Inflammatory macrophage treated with lipopolysaccharide for 4 hours (primary cell): ENCODE measurements around the gene EIF2AK2.

Experiments
- DNase-seq: peaks from one replicate; pipeline ENCODE4 v3.0.0-alpha.2; 2020

Gene EIF2AK2

DNA sequence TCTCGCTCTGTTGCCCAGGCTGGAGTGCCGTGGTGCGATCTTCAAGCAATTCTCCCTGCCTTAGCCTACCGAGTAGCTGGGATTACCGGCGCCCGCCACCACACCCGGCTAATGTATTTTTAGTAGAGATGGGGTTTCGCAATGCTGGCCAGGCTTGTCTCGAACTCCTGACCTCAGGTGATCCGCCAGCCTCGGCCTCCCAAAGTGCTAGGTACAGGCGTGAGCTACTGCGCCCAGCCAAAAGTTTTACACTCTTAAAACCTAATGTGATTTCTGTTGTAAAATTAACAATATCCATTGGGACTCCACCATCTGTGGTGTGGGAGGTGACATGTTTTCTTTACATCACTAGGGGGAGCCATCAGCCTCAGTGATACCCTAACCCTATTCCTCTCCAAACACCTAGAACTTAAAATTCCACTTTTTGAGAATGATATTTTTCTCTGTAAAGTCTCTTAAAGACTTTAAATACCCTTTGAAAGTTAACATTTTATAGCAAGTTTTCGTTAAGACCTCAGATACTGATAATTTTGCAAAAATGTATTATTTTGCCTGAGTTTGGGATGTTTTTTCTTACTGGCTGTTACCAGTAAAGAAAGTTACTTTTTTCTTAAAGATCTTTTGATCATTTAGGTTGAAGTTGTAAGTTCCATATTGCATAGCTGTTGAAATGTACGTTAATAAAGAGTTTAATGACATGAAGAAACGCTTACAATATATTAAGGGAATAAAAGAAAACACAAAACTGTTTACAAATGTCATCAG, 11.6 kb upstream of the EIF2AK2 start:
- DNase-seq = peak; percentile 53

GRCh38 chr2:37167636-37168180, 10.9 kb upstream of the EIF2AK2 start:
- no peak for DNase-seq

DNA sequence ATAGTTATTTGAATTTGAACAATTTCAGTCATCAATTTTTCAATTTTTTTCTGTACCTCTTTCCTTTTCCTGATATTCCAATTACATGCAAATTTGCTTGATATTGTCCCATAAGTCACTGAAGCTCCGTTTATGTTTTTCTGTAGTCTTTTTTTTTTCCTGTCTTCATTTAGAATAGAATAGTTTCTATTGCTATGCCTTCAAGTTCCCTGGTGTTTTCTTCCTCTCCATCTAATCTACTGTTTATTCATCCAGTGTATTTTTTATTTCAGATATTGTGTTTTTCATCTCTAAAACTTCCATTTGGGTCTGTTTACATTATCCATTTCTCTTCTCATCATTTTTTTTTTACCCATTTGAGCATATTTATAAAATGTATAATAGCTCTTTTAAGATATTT, 8.0 kb upstream of the EIF2AK2 start:
- no peak for DNase-seq

- DNase-seq = peak; percentile 48
Observed at GRCh38 chr2:37156071-37156856, 516 bp downstream of the EIF2AK2 start.

DNA sequence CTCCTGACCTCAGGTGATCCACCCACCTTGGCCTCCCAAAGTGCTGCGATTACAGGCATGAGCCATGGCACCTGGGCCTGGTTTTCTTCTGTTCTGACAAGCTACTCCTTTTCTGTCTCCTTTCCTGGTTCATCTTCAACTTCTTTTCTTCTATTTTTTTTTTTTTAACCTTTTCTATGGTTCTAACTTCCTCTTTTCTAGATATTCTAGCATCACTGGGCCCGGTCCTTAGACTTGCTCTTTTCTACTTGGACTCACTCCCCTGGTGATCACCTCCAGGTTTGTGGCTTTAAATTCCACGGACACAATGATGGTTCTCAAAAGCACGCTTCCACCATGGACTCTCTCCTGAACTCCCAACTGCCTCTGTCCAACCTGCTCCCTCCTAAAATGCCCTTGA, 2.0 kb downstream of the EIF2AK2 start:
- DNase-seq = no peak

DNA sequence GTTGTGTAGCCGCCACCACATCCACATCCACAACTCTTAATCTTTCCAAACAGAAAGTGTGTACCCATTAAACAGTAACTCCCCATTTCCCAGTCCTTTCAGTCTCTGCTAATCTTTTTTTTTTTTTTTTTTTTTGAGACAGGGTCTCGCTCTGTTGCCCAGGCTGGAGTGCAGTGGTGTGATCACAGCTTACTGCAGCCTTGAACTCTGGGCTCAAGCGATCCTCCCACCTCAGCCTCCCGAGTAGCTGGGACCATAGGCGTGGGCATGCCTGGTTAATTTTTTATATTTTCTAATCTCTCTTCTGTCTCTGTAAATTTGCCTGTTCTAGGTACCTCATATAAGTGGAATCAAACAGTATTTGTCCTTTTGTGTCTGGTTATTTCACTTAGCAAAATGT, 3.6 kb downstream of the EIF2AK2 start:
- no peak for DNase-seq

DNA sequence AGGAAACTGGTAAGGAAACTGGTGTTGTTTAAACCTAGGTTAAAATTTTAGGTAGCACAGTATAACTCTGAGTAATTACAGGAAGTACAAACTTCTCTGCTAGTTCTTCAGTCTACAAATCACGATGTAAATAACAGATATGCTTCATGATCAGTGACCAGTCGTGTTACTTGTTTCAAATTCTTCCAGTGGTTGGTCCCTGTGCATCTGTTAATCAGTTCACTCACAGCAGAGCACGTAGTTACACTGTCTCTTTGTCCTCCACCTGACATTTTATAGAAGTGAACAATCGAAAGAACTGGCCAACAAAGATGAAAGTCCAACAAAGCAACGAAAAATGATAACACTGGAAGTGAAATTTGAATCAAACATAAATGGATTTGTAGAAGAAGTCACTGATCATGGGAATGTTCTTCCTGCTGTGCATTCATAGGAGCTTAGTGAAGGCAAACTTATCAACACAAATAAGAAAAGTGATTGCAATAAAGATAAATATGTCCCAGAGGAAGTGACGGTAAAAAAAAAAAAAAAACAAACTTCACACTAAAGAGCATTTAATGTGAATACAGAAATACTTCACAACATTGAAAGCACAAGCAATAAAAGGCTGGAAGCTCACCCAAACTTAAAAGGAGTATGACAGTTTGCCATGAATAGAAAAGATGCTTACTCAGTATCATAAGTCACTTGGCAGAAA, 7.0 kb downstream of the EIF2AK2 start:
- no peak for DNase-seq

- DNase-seq = no peak
Observed at GRCh38 chr2:37148325-37148724, 8.5 kb downstream of the EIF2AK2 start.

- no peak for DNase-seq
Observed at GRCh38 chr2:37146062-37146461, 10.7 kb downstream of the EIF2AK2 start.

DNA sequence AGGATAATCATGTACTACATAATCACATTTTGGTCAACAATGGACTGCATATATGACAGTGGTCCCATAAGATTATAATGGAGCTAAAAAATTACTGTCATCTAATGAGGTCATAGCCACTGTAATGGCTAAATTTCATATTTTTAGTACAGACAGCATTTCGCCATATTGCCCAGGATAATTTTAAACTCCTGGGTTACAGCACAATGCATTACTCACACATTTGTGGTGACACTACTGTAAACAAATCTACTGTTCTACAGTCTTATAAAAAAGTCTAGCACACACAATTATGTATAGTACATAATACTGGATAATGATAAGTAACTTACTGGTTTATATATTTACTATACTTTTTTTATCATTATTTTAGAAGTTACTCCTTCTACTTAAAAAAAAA, 12.8 kb downstream of the EIF2AK2 start:
- peak; percentile 65 for DNase-seq

- DNase-seq = no peak
Observed at GRCh38 chr2:37142546-37142945, 14.2 kb downstream of the EIF2AK2 start.

GRCh38 chr2:37132914-37133313, 23.9 kb downstream of the EIF2AK2 start:
- DNase-seq = no peak

DNA sequence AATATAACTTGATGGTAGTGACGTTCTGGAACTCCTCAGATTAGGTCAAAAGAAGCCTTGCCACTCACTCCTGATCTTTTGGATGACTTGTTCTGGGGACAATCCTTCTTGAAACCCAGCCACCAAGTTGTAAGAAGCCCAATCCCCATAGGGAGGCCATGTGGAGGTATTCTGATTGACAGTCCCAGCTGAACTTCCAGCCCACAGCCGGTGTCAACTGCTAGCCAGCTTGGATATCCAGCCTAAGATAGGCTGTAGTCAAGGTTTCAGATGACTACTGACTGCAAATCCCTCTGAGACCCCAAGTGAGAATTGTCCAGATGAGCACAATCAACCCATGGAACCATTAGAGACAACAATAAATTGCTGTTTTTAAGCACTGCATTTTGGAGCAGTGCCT, 31.4 kb downstream of the EIF2AK2 start:
- DNase-seq = no peak

DNA sequence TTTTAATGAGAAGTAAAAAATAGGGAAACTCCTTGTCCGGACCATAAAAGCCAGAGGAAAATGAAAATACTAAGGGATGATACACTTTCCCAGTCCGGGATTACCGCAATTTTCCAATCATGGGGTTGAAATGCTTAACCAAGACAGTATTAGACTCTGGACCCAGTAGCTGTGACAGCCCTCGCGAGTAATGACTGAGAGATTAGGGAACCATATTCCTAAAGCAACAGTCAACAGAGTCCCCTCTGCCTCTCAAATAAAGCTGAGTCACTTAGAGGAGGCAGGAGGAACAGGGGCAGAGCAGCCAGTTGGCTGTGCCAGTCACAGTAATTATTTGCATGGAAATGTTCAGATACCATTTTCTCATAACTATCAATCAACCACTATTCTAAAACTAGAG, 37.6 kb downstream of the EIF2AK2 start:
- peak; percentile 8 for DNase-seq

DNA sequence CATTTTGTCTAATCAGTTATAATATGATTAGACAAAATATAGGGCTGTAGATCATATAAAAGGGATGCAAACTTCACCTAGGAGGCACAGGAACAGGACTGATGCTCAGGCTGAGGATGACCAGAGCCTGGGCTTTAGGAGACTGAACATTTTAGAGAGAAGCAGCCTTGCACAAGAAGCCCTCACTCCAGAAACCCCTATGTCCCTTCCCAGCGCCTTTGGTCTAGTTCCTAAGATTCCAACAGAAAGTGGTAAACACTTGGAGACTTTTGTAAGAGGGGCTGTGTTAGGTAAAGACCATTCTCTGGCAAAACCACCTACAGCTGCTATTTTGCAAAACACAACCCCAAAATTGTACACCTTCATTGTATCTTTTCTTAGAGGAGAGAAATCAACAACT, 39.2 kb downstream of the EIF2AK2 start:
- DNase-seq = no peak

GRCh38 chr2:37111958-37112357, 44.8 kb downstream of the EIF2AK2 start:
- DNase-seq = no peak

DNA sequence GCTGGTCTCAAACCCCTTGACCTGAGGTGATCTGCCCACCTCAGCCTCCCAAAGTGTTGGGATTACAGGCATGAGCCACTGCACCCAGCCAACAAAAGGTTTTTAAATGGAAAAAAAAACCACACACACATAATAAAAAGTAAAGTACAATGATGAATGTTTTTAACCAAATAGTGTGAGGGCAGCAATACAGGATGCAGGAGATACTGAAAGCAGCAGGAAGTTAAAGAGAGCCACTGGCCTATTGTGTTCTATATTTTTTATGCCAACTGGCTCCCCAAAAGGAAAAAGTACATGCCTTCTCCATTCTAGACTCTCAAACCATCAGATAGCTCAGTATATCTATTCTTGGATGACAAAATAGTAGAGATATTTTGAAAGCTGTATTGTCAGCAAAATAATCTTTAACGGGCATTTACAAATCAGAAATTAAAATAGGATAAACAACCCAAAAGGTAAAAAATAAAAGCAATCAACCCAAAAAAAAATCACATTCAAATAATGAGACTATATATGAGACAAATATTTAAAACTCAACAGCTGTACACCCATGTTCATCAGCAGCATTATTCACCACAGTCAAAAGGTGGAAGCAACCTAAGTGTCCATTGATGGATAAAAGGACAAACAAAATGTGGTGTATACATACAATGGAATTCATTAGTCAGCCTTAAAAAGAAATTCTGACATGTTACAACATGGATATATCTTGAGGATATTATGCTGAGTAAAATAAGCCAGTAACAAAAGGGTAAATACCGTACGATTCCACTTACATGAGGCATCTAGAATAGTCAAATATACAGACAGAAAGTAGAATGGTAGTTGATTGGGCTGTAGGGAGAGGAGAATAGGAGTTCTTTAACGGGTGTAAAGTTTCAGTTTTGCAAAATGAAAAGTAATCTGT, 46.2 kb downstream of the EIF2AK2 start:
- no peak for DNase-seq

DNA sequence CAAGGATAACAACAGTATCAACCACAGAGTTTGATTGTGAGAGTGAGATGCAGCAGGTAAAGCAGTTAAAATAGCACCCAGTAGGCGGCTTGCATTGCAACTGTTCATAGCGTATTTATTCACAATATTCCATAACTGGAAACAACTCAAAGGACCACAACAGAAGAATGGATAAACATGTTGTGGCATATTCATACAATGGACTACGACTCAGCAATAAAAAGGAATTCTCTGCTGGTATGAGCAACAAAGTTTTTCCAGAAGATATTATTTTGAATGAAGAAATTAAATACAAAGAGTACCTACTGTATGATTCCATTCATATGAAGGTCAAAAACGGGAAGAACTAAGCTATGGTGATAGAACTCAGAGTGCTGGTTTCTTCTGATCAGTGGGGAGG, 47.3 kb downstream of the EIF2AK2 start:
- no peak for DNase-seq

- no peak for DNase-seq
Observed at GRCh38 chr2:37105150-37105549, 51.6 kb downstream of the EIF2AK2 start.

DNA sequence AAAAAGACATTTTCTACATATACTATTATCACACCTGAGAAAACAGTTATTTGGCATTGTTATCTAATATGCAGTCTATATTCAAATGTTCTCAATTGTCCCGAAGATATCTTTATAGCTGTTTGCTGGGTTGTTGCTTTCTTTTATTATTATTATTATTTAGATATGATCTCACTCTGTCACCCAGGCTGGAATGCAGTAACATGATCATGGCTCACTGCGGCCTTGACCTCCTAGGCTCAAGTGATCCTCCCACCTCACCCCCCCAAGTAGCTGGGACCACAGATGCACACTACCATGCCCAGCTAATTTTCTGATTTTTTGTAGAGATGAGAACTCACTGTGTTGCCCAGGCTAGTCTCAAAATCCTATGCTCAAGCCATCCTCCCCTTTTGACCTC, 52.6 kb downstream of the EIF2AK2 start:
- DNase-seq = no peak

GRCh38 chr2:37102588-37102987, 54.2 kb downstream of the EIF2AK2 start:
- no peak for DNase-seq

- no peak for DNase-seq
Observed at GRCh38 chr2:37100054-37100453, 56.7 kb downstream of the EIF2AK2 start.
